Endothelial cell (in vitro differentiated cells): ENCODE data around the gene GALNT12. TPM values are rescaled to one million over a fixed set of nuclear protein-coding genes. Genes with fewer than 3 reads are reported as not detected.

Experiments used
- DNase-seq: peaks from one replicate; pipeline ENCODE4 v3.0.0; 2021; ENCODE audit warnings: low spot score
- H3K27ac Mint-ChIP-seq: one replicate; pipeline ENCODE4 v1.8.0; 2021; ENCODE audit warnings: mixed read lengths, inconsistent platforms; ENCODE audit not compliant: unreplicated experiment
- H3K27me3 Mint-ChIP-seq: one replicate; pipeline ENCODE4 v1.8.0; 2021; ENCODE audit warnings: mild to moderate bottlenecking, moderate library complexity, mixed read lengths, inconsistent platforms; ENCODE audit not compliant: unreplicated experiment
- H3K36me3 Mint-ChIP-seq: one replicate; pipeline ENCODE4 v1.8.0; 2021; ENCODE audit warnings: mild to moderate bottlenecking, low read depth, mixed read lengths, inconsistent platforms; ENCODE audit not compliant: unreplicated experiment
- H3K4me1 Mint-ChIP-seq: one replicate; pipeline ENCODE4 v1.8.0; 2021; ENCODE audit warnings: mild to moderate bottlenecking, mixed read lengths, inconsistent platforms; ENCODE audit not compliant: unreplicated experiment
- H3K4me3 Mint-ChIP-seq: one replicate; pipeline ENCODE4 v1.8.0; 2021; ENCODE audit warnings: mild to moderate bottlenecking, mixed read lengths, inconsistent platforms; ENCODE audit not compliant: unreplicated experiment
- H3K9me3 Mint-ChIP-seq: one replicate; pipeline ENCODE4 v1.8.0; 2021; ENCODE audit warnings: mixed read lengths, inconsistent platforms; ENCODE audit not compliant: unreplicated experiment
- CTCF ChIP-seq: fragments of 200-600 bp; sonication (generic); IDR thresholded peaks from one replicate; pipeline ENCODE4 v1.5.0; 2021; ENCODE audit warnings: antibody characterized with exemption; ENCODE audit not compliant: unreplicated experiment
- total RNA-seq: library from RNA; stranded (reverse); fragmentation: NEBNext Ultra II Directional; extraction: Animal tissue kit (Norgen Biotek cat#: 25700); gene quantifications from one replicate; pipeline ENCODE4 v1.2.1, GENCODE V29; 2021; ENCODE audit not compliant: unreplicated experiment

The GALNT12 gene
- total RNA-seq, 1 donor from 2014 or later = 1.7 TPM

GRCh38 chr9:98775831-98776441 lies 31.5 kb upstream of the GALNT12 start:
- H3K36me3 Mint-ChIP-seq = peaks cover 21% of the 10 kb centered on the region
- H3K4me1 Mint-ChIP-seq = peaks cover 11% of the 10 kb centered on the region
- DNase-seq = peak; percentile 72
- peak; percentile 70 for TF ChIP-seq CTCF
- H3K4me3 Mint-ChIP-seq = no peak overlapping the region
- peaks cover 2% of the 10 kb centered on the region for H3K27me3 Mint-ChIP-seq
- H3K27ac Mint-ChIP-seq = no peak overlapping the region
- no peaks in the 10 kb centered on the region for H3K9me3 Mint-ChIP-seq

DNA sequence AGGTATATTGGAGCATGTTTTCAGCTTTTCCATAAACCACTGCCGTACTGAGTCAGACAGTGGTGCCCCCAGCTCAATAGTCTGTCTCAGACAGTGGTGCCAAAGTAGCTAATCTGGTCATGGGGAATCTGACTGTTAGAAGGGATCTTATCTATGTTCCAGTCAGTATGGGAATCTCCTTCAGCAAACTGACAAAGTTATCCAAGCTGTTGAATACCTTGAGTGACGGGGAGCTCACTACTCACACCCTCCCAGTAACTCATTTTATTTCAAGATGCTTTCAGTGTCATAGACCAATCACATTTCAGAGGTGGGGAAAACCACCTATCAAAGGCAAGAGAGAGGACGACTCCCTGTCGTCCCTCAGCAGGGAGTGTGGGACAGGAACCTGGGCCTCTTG lies 29.9 kb upstream of the GALNT12 start:
- TF ChIP-seq CTCF = no peak
- Mint-ChIP-seq H3K4me1 (peaks cover 11% of the 10 kb centered on the region), H3K27me3 (peaks cover 2% of the 10 kb centered on the region), H3K9me3 (no peaks in the 10 kb centered on the region), H3K27ac (no peak overlapping the region), H3K4me3 (no peak overlapping the region), H3K36me3 (peaks cover 13% of the 10 kb centered on the region)
- DNase-seq = no peak

DNA sequence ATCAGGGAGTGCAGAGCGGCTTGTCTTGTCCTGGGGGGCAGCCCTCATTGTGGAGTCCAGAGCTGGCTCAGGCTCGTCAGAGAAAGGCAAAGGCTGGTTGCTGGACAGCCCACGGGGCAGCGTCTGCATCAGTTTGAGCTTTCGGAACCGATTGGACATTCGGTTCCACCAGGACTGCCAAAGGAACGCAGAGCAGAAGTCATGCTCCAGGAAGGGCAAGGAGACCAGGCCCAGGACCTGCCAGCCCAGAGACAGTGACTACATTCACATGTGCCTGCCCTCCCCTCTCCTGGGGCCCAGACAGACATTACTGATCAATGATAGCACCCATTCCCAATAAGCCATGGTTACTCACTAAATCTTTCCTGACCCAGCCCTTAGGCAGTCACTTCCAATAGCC lies 29.2 kb upstream of the GALNT12 start:
- no peak for TF ChIP-seq CTCF
- no peak overlapping the region for H3K4me3 Mint-ChIP-seq
- peaks cover 11% of the 10 kb centered on the region for H3K4me1 Mint-ChIP-seq
- H3K36me3 Mint-ChIP-seq = peaks cover 7% of the 10 kb centered on the region
- H3K9me3 Mint-ChIP-seq = no peaks in the 10 kb centered on the region
- no peak for DNase-seq
- H3K27ac Mint-ChIP-seq = no peak overlapping the region
- H3K27me3 Mint-ChIP-seq = peaks cover 2% of the 10 kb centered on the region

- no peaks in the 10 kb centered on the region for H3K9me3 Mint-ChIP-seq
- TF ChIP-seq CTCF = no peak
- peaks cover 2% of the 10 kb centered on the region for H3K27me3 Mint-ChIP-seq
- H3K4me1 Mint-ChIP-seq = peaks cover 11% of the 10 kb centered on the region
- no peak overlapping the region for H3K4me3 Mint-ChIP-seq
- peak overlapping the region; percentile 49 for H3K27ac Mint-ChIP-seq
- H3K36me3 Mint-ChIP-seq = peaks cover 3% of the 10 kb centered on the region
- DNase-seq = no peak
Measured at GRCh38 chr9:98778711-98779530, 28.5 kb upstream of the GALNT12 start.
